Left ventricle myocardium inferior (tissue), 1 donor: ENCODE results near the gene HAAO. TPM values are rescaled to one million over a fixed set of nuclear protein-coding genes. Genes with fewer than 3 reads are reported as not detected.

Source experiments
- DNase-seq: peaks from one replicate; pipeline ENCODE4 v3.0.0-alpha.2; 2020
- H3K27ac ChIP-seq: fragments of 200-600 bp; replicated peaks from 2 replicates; pipeline ENCODE4 v1.8.0; 2021
- H3K27me3 ChIP-seq: fragments of 200-600 bp; 2 replicates; pipeline ENCODE4 v1.8.0; 2021; ENCODE audit warnings: low read depth
- H3K36me3 ChIP-seq: fragments of 200-600 bp; 2 replicates; pipeline ENCODE4 v1.8.0; 2021
- H3K4me1 ChIP-seq: fragments of 200-600 bp; 2 replicates; pipeline ENCODE4 v1.8.0; 2021
- H3K4me3 ChIP-seq: fragments of 200-600 bp; 2 replicates; pipeline ENCODE4 v1.8.0; 2021; ENCODE audit warnings: mild to moderate bottlenecking, moderate library complexity
- H3K9me3 ChIP-seq: fragments of 200-600 bp; replicated peaks from 2 replicates; pipeline ENCODE4 v1.8.0; 2021
- intact Hi-C: fragments of 100-400 bp; cut with micrococcal nuclease; formaldehyde crosslinking; loops from one replicate; pipeline ENCODE4 v1.11.0; 2022
- total RNA-seq: library from RNA; stranded (reverse); fragmentation: NEBNext Ultra II Directional; extraction: Animal tissue kit (Norgen Biotek cat#: 25700); gene quantifications from one replicate; pipeline ENCODE4 v1.2.1, GENCODE V29; 2021
- TF ChIP-seq, protein P1 (sequence below): fragments of 200-600 bp; IDR thresholded peaks from 2 replicates; pipeline ENCODE4 v1.8.0; 2021; ENCODE audit warnings: antibody characterized with exemption, mild to moderate bottlenecking, borderline replicate concordance
- donor health status: DM: no; HTN: yes; CAD: no; lungs with severe emphysema.

HAAO gene
- total RNA-seq, 1 donor from 2014 or later: 2.3 TPM

DNA sequence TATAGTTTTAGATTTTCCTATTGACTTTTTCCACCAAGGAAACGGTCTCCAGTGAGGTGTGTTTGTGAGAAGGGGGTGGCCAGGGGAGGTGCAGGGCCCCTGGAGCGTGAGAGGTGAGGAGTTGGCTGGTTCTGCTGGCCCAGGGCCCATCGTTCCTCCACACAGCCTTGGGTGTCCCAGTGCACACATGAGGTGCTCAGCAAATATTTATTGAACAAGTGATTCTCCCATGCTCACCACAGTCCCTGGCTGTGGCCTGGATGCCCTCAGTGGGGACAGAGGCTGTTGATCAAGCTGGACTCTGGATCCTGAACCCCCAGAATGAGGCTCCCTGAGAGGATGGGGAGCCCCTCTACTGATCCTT is 5.0 kb downstream of the HAAO start:
- TF ChIP-seq, protein P1, sequence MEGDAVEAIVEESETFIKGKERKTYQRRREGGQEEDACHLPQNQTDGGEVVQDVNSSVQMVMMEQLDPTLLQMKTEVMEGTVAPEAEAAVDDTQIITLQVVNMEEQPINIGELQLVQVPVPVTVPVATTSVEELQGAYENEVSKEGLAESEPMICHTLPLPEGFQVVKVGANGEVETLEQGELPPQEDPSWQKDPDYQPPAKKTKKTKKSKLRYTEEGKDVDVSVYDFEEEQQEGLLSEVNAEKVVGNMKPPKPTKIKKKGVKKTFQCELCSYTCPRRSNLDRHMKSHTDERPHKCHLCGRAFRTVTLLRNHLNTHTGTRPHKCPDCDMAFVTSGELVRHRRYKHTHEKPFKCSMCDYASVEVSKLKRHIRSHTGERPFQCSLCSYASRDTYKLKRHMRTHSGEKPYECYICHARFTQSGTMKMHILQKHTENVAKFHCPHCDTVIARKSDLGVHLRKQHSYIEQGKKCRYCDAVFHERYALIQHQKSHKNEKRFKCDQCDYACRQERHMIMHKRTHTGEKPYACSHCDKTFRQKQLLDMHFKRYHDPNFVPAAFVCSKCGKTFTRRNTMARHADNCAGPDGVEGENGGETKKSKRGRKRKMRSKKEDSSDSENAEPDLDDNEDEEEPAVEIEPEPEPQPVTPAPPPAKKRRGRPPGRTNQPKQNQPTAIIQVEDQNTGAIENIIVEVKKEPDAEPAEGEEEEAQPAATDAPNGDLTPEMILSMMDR: no peak
- H3K9me3 ChIP-seq: no peaks in the 10 kb centered on the region
- intact Hi-C loops: no loop called here

DNA sequence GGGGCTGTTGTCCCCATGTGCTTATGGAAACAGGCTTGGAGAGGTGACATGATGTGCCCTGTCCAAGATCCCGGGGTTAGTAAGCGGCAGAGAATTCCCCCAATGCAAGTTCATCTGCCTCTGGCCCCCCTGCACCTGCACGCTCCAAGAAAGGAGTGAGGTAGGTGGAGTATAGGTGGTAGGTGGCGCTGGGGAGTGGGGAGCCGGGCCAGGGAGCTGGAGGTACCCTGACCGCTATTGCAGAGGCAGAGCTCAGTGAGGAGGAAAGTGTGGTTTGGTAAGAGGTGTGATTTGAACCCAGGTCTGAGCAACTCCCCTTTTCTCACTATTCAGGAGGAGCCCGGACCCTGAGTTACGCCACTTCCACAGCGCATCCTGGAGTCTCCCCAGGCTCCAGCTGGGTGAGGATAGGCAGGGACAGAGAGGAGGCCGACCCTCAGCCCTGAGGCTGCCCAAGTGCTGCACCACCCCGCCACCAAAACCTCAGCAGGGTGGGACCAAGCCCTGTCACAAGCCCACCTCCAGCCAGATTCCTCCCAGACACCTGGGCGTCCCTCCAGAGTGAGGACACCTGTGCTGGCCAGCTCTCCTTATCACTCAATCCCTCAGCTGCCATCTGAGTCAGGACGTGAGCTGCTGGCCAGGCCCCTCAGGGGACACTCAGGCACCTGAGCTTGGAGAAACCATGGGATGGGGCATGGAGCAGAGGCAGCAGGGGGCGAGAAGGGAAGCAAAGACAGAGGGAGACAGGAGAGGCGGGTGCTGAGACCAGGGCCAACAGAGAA is 5.6 kb downstream of the HAAO start:
- no peak overlapping the region for H3K4me3 ChIP-seq
- H3K9me3 ChIP-seq: no peaks in the 10 kb centered on the region
- peaks cover 41% of the 10 kb centered on the region for H3K27me3 ChIP-seq
- no peak overlapping the region for H3K27ac ChIP-seq
- H3K4me1 ChIP-seq: peaks cover 16% of the 10 kb centered on the region
- no peak for DNase-seq
- intact Hi-C loops: no loop called here
- TF ChIP-seq, protein P1: no peak
- peaks cover 4% of the 10 kb centered on the region for H3K36me3 ChIP-seq

More for the DNA sequence above, 5.0 kb downstream of the HAAO start:
- Histone ChIP-seq H3K27ac (no peak overlapping the region), H3K27me3 (peaks cover 47% of the 10 kb centered on the region), H3K36me3 (peaks cover 2% of the 10 kb centered on the region), H3K4me1 (peaks cover 18% of the 10 kb centered on the region), H3K4me3 (no peak overlapping the region)
- no peak for DNase-seq

DNA sequence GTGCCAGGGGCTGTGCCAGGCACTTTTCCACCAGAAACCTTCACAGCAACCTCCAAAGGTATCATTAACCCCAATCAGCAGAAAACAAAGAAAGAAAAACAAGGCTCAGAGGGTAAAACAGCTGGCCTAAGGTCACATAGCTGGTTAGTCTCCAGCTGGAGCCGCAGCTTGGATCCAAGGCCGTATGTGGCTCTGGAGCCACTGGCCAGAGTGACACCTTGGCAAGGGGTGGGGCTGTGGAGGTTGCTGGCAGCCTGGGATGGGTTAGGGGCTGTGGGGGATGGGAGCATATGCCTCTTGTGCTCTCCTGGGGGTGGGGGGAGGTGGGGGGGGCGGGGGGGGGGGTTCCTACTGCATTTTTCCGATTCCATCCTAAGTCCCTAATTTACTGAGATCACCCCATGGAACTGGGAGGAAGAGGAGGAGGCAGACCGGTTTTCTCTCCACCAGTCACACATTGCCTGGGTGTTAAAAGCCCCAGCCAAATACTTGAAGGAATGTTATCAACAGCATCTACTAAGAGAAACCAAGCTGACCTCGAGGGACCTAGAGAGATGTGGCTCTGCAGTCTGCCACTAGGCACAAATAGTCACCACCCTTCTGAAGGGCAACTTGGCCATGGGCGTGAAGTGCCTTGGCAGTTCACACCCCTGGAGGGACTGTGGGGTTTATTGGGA is 8.0 kb downstream of the HAAO start:
- Histone ChIP-seq H3K27ac (no peak overlapping the region), H3K9me3 (no peaks in the 10 kb centered on the region), H3K4me1 (peaks cover 7% of the 10 kb centered on the region), H3K4me3 (no peak overlapping the region), H3K27me3 (peaks cover 19% of the 10 kb centered on the region), H3K36me3 (peaks cover 8% of the 10 kb centered on the region)
- TF ChIP-seq, protein P1: no peak
- no peak for DNase-seq
- intact Hi-C loops: no loop called here

DNA sequence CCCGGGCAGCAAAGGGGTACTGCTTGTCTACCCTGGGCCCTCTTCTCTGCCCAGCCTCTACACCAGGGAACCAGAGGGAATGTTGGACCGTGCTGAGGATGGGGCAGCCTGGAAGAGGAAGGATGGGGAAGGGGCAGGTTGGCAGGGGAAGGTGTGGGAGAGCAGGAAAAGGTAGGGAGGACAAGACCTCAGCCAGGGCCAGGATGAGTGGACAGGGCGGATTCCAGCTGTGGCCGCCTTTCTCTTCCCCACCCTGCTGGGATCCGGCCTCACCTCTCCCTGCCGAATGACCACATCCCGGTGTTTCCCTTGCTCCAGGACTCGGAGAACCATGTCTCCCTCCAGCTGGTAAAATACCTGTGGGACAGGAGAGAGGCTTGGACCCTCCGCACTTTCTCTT is 8.9 kb downstream of the HAAO start:
- Histone ChIP-seq H3K27ac (no peak overlapping the region), H3K36me3 (peaks cover 8% of the 10 kb centered on the region), H3K9me3 (no peaks in the 10 kb centered on the region)

DNA sequence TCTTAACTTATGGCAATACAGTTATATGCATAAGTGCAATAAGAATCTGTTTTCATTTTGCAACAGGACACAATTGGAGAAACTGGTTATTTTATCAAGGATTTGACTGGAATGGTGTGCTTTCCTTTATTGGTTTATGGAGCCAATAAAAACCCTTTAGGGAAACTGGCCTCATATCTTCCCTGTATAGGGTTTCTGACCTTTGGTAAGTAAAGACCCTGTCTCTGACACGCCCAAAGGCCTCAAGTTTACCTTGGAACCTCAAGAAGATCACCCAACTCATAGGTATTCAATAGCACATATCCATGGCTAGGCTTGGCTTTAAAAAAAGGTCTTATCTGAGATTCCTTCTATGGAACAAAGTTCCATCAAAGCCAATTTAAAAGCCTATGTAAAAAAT is 11.2 kb downstream of the HAAO start:
- TF ChIP-seq, protein P1: no peak
- DNase-seq: no peak
- peaks cover 8% of the 10 kb centered on the region for H3K36me3 ChIP-seq
- no peaks in the 10 kb centered on the region for H3K27me3 ChIP-seq
- H3K4me3 ChIP-seq: no peak overlapping the region
- H3K4me1 ChIP-seq: peaks cover 2% of the 10 kb centered on the region
- no peak overlapping the region for H3K27ac ChIP-seq
- H3K9me3 ChIP-seq: no peaks in the 10 kb centered on the region
- intact Hi-C loops: no loop called here

More for the DNA sequence above, 8.9 kb downstream of the HAAO start:
- no peak overlapping the region for H3K4me3 ChIP-seq
- TF ChIP-seq, protein P1: no peak
- intact Hi-C loops: no loop called here
- peaks cover 7% of the 10 kb centered on the region for H3K4me1 ChIP-seq
- H3K27me3 ChIP-seq: peaks cover 13% of the 10 kb centered on the region
- DNase-seq: no peak
